Measurements from ENCODE around the gene MRM3. TPM values are rescaled to one million over a fixed set of nuclear protein-coding genes. Genes with fewer than 3 reads are reported as not detected.
"Not testable (repeated sequence)": the region's sequence is repeated elsewhere in the genome, so short reads cannot be mapped to it uniquely, and the experiment has no call there.

MRM3 gene
- total RNA-seq, result 16.8 and 17.6 TPM in 2 replicates

- intact Hi-C loops (cut with micrococcal nuclease), result loop anchor here (1.0 kb wide), 3 partner anchors 30 to 199 kb away; partner anchors contain the start of genes GEMIN4 and VPS53
Measured at GRCh38 chr17:781805-782731, at the start of gene MRM3, which contains the start of gene GLOD4. TSS of gene MRM3 (plus strand) at chr17:782353. CDS start at chr17:782379, 26 bp downstream. TSS of gene GLOD4 (minus strand) at chr17:782280. CDS start at chr17:782255, 25 bp downstream.

GRCh38 chr17:732902-733720, 49.0 kb upstream of the MRM3 start:
- intact Hi-C loops (cut with micrococcal nuclease), result loop anchor here (2.0 kb wide), 1 partner anchor 18 kb away; the partner anchor contains the start of gene VPS53

GRCh38 chr17:733743-734142, 48.4 kb upstream of the MRM3 start:
- intact Hi-C loops (cut with micrococcal nuclease), result loop anchor here (2.0 kb wide), 2 partner anchors 19 kb away; partner anchors contain the start of genes GEMIN4 and VPS53

- intact Hi-C loops (cut with micrococcal nuclease), result no loop called here
Measured at GRCh38 chr17:737561-738113, 44.5 kb upstream of the MRM3 start.

GRCh38 chr17:740240-741017, 41.7 kb upstream of the MRM3 start:
- intact Hi-C loops (cut with micrococcal nuclease), result no loop called here

- intact Hi-C loops (cut with micrococcal nuclease), result no loop called here
Measured at GRCh38 chr17:742147-742793, 39.9 kb upstream of the MRM3 start.

- intact Hi-C loops (cut with micrococcal nuclease), result no loop called here
Measured at GRCh38 chr17:743139-743538, 39.0 kb upstream of the MRM3 start.

GRCh38 chr17:744937-745336, 37.2 kb upstream of the MRM3 start:
- intact Hi-C loops (cut with micrococcal nuclease), result no loop called here

- intact Hi-C loops (cut with micrococcal nuclease), result no loop called here
Measured at GRCh38 chr17:745406-745805, 36.7 kb upstream of the MRM3 start.

- intact Hi-C loops (cut with micrococcal nuclease), result no loop called here
Measured at GRCh38 chr17:746181-746580, 36.0 kb upstream of the MRM3 start.

GRCh38 chr17:746783-747629, 35.1 kb upstream of the MRM3 start:
- intact Hi-C loops (cut with micrococcal nuclease), result no loop called here

- intact Hi-C loops (cut with micrococcal nuclease), result not testable (repeated sequence)
Measured at GRCh38 chr17:748604-749003, 33.5 kb upstream of the MRM3 start.

GRCh38 chr17:749359-749758, 32.8 kb upstream of the MRM3 start:
- intact Hi-C loops (cut with micrococcal nuclease), result not testable (repeated sequence)

- intact Hi-C loops (cut with micrococcal nuclease), result loop anchor here (5.0 to 10.0 kb wide), 2 partner anchors 247 to 1554 kb away; partner anchors contain the start of genes SMG6, SRR and TIMM22
Measured at GRCh38 chr17:750431-751037, 31.6 kb upstream of the MRM3 start.

GRCh38 chr17:751269-752001, 30.7 kb upstream of the MRM3 start:
- intact Hi-C loops (cut with micrococcal nuclease), result loop anchor here (1.0 to 10.0 kb wide), 6 partner anchors 17 to 1553 kb away; partner anchors contain the start of genes GLOD4, MRM3, SMG6 and SRR

- intact Hi-C loops (cut with micrococcal nuclease), result loop anchor here (1.0 to 10.0 kb wide), 6 partner anchors 17 to 1553 kb away; partner anchors contain the start of genes GLOD4, MRM3, SMG6 and SRR
Measured at GRCh38 chr17:752002-752619, 30.0 kb upstream of the MRM3 start, which contains the start of gene GEMIN4. TSS of gene GEMIN4 (minus strand) at chr17:752264. CDS start at chr17:752142, 122 bp downstream.

GRCh38 chr17:752620-753219, 29.4 kb upstream of the MRM3 start:
- intact Hi-C loops (cut with micrococcal nuclease), result loop anchor here (1.0 to 10.0 kb wide), 6 partner anchors 18 to 1552 kb away; partner anchors contain the start of genes GLOD4, MRM3, SMG6 and SRR
